ENCODE data around the gene TTC28.

The TTC28 gene

GRCh38 chr22:27978802-27979201 lies 700.8 kb downstream of the TTC28 start:
- no peak for TF ChIP-seq CTCF (IDR thresholded peaks at IDR 0.05; ENCODE audit: control extremely low read depth, extremely low read depth, low read depth, missing control alignments)
- CTCF ChIA-PET, result no interaction called here
- POLR2A ChIA-PET, result no interaction called here
- no peak for DNase-seq (ENCODE audit: extremely low spot score)

GRCh38 chr22:27978317-27978716 lies 701.3 kb downstream of the TTC28 start:
- no peak for TF ChIP-seq CTCF (IDR thresholded peaks at IDR 0.05; ENCODE audit: control extremely low read depth, extremely low read depth, low read depth, missing control alignments)
- no peak for DNase-seq (ENCODE audit: extremely low spot score)
- ChIA-PET POLR2A (no interaction called here), CTCF (no interaction called here)

DNA sequence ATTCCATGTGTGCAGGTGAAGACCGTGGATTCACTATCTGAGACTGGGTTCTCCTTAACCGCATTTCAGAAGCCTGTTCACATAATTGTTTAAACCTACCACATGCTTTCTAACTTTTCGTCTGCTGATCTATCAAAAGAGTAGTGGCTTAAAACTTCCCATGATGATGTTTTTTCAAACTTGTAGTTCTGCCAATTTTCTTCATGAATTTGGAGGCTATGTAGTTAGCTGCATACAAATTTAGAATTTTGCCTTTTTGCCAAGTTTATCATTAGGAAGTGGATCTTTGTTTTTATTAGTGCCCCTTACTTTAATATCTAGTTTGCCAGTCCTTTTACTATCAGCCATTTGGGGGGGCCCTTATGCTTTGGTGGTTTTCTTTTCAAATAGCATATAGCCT lies 703.1 kb downstream of the TTC28 start:
- ChIA-PET POLR2A (no interaction called here), CTCF (no interaction called here)
- no peak for DNase-seq (ENCODE audit: extremely low spot score)
- TF ChIP-seq CTCF (IDR thresholded peaks at IDR 0.05; ENCODE audit: control extremely low read depth, extremely low read depth, low read depth, missing control alignments), result no peak

DNA sequence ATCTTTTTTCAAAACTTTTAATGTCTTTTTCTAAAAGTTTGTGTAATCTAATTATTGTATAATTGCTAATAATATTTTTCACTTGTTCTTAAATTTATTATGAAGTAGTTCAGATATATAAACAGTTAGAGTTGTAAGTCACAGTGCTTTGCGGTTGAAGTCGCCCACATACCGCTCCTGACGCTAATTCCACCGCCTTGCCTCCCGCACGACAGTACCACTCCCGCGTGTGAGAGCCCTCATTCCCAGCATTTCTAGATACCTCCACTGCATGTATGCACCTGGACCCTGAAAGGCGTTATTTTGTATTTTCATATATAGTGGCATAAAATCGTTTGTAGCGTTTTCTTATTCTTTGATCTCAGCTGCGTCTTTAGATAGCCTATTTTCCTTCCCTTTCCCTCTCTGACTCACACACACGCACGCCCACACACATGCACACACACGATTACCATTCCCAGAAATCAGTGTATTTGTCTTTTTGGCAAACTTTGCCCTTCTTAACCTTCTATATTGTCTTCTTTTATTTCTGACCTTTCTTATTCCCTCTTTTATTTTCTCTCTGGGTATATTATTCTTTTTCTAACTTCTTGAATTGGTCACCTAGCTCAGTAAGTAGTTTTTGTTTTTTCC lies 704.1 kb downstream of the TTC28 start:
- no peak for DNase-seq (ENCODE audit: extremely low spot score)
- no peak for TF ChIP-seq CTCF (IDR thresholded peaks at IDR 0.05; ENCODE audit: control extremely low read depth, extremely low read depth, low read depth, missing control alignments)
- ChIA-PET CTCF (no interaction called here), POLR2A (no interaction called here)

DNA sequence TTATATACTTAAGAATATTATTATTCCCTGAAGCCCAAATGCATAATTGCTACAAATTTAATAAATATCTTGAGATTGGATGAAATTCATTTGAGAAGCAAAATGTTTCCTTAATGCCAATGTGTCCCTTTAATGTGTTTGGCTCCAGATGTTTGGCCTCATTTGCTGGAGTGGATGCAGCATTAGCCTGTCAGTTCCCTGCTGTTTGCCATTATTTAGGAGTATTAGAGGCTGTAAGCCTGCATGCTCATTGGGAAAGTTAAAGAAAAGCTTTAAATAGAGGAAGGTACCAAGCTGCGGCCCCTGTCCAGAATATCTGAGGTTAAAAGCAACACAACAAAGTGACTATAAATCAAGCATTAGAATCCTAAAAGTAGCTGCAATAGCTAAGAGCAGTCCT lies 705.8 kb downstream of the TTC28 start:
- POLR2A ChIA-PET, result no interaction called here
- no peak for DNase-seq (ENCODE audit: extremely low spot score)
- no peak for TF ChIP-seq CTCF (IDR thresholded peaks at IDR 0.05; ENCODE audit: control extremely low read depth, extremely low read depth, low read depth, missing control alignments)
- CTCF ChIA-PET, result no interaction called here

DNA sequence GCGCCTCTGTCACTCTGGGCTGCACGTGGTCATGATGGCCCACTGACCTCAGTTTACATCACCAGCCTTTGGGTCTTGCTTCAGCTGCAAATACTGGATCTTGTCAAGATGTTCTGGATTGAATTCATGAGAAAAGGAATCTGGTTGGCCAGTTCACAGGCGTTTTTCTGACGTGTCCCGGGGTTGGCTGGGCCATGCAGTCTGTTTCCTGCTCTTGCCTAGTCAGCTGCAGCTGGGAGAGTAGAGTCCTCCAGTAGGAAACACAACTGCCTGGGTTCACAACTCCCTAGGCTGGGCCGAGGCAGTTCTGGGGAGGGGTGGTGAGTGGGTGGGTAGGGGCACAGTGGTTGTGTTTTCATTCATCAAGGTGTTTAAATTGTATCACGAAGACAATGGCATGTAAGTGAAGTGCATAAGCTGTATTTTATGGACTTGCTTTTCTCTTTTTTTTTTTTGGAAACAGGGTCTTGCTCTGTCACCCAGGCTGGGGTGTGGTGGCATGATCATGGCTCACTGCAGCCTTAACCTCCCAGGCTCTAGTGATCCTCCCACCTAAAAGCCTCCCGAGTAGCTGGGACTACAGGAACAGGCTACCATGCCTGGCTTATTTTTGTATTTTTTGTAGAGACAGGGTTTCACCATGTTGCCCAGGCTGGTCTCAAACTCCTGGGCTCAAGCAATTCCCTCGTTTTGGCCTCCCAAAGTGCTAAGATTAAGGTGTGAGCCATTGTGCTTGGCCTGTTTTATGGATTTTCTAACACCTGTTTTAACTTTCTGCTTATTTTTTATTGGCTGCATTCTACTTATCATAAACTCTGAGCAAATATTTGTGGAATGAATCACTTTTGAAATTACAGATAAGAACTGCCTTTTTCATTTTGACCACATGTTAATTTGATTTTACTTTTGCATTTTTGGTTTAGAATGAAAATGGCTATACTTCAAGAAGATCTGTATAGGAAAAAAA lies 706.6 kb downstream of the TTC28 start:
- TF ChIP-seq CTCF (IDR thresholded peaks at IDR 0.05; ENCODE audit: control extremely low read depth, extremely low read depth, low read depth, missing control alignments), result no peak
- DNase-seq (ENCODE audit: extremely low spot score), result no peak
- CTCF ChIA-PET, result interaction anchor here (0.8 to 1.0 kb wide), 2 partner anchors 43 to 47 kb away, joined by 3 read pairs; no protein-coding TSS in a partner anchor
- POLR2A ChIA-PET, result no interaction called here

Data from GM10248 (cell line).